Subcutaneous adipose tissue (tissue), 4 donors: Measurements from ENCODE around the gene HS3ST2. TPM values are rescaled to one million over a fixed set of nuclear protein-coding genes. Genes with fewer than 3 reads are reported as not detected.

Source experiments
- CTCF ChIP-seq: fragments of 450-650 bp; IDR thresholded peaks from one replicate; pipeline ENCODE4 v1.5.1; 2016; ENCODE audit warnings: low read depth, mild to moderate bottlenecking, control low read depth, antibody characterized with exemption, moderate library complexity
- total RNA-seq, 4 donors: library from RNA; depleted of rRNA; stranded (reverse); fragments of >200 nt; gene quantifications; one replicate each; pipeline ENCODE4 v1.1.0, GENCODE V29; 2016

HS3ST2 gene
- 10 to 100 TPM in 1 of 4 donors, 1 to 10 TPM in 3; 4.7 to 12.2 (median 6.3) TPM for total RNA-seq

GRCh38 chr16:22813948-22814710, at the start of gene HS3ST2:
Gene HS3ST2 (plus strand): TSS chr16:22814162. CDS start chr16:22814611, 449 bp downstream.
- TF ChIP-seq CTCF = no peak

- no peak for TF ChIP-seq CTCF
These were observed 49.2 kb upstream of the HS3ST2 start for GRCh38 chr16:22764662-22765327.

DNA sequence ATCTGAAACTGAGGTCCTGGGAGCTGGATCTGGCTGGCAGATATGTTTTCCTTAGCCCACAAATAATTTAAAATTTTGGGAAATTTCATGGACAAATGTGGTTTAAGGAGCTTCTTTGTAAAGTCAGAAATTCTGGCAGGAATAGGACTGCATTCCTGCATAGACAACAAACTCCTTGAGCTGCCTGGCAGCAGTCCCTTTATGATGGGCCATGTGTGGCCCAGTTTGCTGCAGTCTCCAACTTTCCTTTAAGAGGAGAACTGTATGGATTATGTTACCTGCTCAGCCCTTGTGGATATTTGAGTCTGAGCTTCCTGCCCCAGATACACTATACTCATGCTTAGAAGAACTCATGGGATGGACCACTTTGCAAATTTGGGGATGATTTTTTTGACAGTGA, 48.5 kb upstream of the HS3ST2 start:
- no peak for TF ChIP-seq CTCF

DNA sequence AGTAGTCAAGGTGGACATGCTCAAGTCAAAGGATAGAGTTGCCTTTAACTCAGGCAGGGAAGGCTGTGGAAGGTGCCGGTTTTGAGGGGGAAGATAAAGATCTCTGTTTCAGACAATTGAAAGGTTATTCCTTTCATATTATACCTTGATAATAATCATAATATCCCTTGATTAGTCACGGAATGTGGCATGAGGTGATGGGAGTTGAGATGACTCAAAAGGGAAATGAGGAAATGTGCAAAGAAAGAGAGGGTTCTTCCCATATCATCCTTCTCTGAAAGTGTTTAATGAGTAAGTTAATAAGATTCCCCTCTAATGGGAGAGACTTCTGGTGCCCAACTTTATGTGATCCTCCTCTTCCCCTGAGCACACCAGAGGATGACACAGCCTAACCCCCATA, 43.1 kb upstream of the HS3ST2 start:
- no peak for TF ChIP-seq CTCF

DNA sequence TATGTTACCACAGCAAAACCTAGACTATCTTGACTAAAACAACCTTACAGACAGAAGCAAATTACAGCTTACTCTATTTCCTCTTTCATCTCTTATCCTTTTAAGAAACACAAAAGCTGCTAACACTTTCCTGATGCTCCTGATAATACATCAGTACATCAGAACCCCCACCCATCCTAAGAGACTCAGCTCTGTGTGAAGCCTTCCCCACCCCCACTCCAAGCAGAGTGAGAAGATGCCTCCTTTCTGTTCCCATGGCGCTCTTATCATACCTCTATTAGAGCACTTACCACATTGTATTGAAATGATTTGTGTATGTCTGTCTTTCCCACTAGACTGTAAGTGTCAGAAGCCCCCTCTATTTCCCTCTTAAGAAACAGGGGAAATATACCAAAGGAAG, 42.4 kb upstream of the HS3ST2 start:
- TF ChIP-seq CTCF = no peak

DNA sequence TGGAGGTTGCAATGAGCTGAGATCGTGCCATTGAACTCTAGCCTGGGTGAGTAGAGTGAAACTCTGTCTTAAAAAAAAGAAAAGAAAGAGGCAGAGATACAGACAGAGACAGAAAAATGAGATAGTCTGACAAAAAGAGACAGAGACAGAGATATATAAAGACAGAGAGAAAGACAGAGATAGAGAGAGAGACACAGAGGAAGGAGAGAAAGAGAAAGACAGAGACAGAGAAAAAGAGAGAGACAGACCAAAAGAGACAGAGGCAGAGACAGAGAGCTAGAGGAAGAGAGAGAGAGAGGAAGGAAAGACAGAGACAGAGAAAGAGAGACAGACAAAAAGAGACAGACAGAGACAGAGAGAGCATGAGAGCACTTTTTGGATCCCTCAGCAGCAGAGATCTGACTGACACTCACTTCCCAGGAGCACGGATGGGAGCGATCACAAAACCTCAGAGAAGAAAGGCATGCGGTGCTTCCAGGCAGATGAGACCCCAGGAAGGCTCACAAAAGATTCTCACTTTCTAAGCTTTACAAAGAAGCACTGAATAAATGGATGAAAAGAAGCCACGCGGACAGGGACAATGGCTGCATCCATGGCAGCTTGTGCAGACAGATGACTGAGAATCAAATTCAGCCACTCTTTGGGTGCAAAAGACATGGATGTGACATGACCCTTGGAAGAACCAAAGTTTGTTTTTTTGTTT, 38.6 kb upstream of the HS3ST2 start:
- no peak for TF ChIP-seq CTCF

DNA sequence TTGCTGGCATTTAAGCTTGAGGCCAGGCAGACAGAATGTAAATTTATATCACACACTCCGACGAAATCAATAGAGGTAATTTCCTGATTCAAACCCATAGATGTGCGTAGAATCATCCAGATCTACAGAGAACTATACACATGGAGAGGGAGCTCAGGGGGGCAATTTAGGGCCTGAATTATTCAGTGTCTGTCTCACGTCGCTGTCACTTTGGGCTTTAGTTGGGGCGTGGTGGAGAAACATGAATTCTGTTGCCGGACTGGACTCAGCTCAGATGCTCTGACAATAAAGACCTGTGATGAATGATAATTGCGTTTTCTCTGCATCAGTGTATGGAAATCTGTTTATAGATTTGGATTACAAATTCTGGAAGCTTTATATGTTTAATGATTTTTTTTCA, 32.5 kb upstream of the HS3ST2 start:
- no peak for TF ChIP-seq CTCF
